Measurements from ENCODE around the gene COPRS. TPM values are rescaled to one million over a fixed set of nuclear protein-coding genes. Genes with fewer than 3 reads are reported as not detected.

COPRS gene
- total RNA-seq, 2 donors from 2014 or later: 74.5 to 157 TPM

- Histone ChIP-seq H3K4me3 (no peak overlapping the region), H3K27me3 (replicated peaks; ENCODE audit: insufficient read depth) (no peaks in the 10 kb centered on the region), H3K4me1 (ENCODE audit: control insufficient read depth in 1 of 2, low read depth in 2 of 2) (no peaks in the 10 kb centered on the region), H3K9me3 (no peaks in the 10 kb centered on the region), H3K27ac (no peak overlapping the region), H3K36me3 (no peaks in the 10 kb centered on the region)
- no peak for TF ChIP-seq CTCF (IDR thresholded peaks at IDR 0.05)
- ATAC-seq (ENCODE audit: insufficient number of reproducible peaks, low FRiP score, low read depth): no peak
- no peak for DNase-seq (ENCODE audit: low spot score)
These were observed 55.4 kb downstream of the COPRS start for GRCh38 chr17:31803494-31804213.

GRCh38 chr17:31802502-31802901 lies 56.5 kb downstream of the COPRS start:
- no peak for TF ChIP-seq CTCF (IDR thresholded peaks at IDR 0.05)
- Histone ChIP-seq H3K4me3 (no peak overlapping the region), H3K36me3 (no peaks in the 10 kb centered on the region), H3K27ac (no peak overlapping the region), H3K9me3 (no peaks in the 10 kb centered on the region), H3K27me3 (replicated peaks; ENCODE audit: insufficient read depth) (no peaks in the 10 kb centered on the region), H3K4me1 (ENCODE audit: control insufficient read depth in 1 of 2, low read depth in 2 of 2) (no peaks in the 10 kb centered on the region)
- no peak for ATAC-seq (ENCODE audit: insufficient number of reproducible peaks, low FRiP score, low read depth)
- no peak for DNase-seq (ENCODE audit: low spot score)

Other genes with a start within 250 kb of the COPRS start
- 10 to 100 TPM; 56.0 to 77.3 TPM for gene UTP6, start 42.5 kb upstream of the COPRS start, total RNA-seq
- 10 to 100 TPM; 14.4 to 26.0 TPM for gene SUZ12, start 77.8 kb upstream of the COPRS start, total RNA-seq
- gene LRRC37B, start 148.1 kb upstream of the COPRS start, total RNA-seq: 10 to 100 TPM; 23.3 to 23.4 TPM